ENCODE data around the gene POMT1.

Gene POMT1

GRCh38 chr9:131477816-131478419 lies 24.8 kb upstream of the POMT1 start:
- Histone ChIP-seq H3K9me3 (ENCODE audit: control insufficient read depth in 1 of 2, low read length in 2 of 2) (no peaks in the 10 kb centered on the region), H3K27me3 (ENCODE audit: low read depth, low read length) (no peaks in the 10 kb centered on the region), H3K4me3 (ENCODE audit: low read depth in 1 of 2, low read length in 2 of 2) (no peak overlapping the region), H3K27ac (ENCODE audit: low read length) (no peak overlapping the region), H3K36me3 (ENCODE audit: control insufficient read depth in 1 of 2, insufficient read depth in 2 of 2, low read length in 2 of 2) (peaks cover 70 to 96% of the 10 kb centered on the region in 2 donors), H3K4me1 (ENCODE audit: control insufficient read depth in 1 of 2, insufficient read depth in 2 of 2, low read length in 2 of 2) (no peaks in the 10 kb centered on the region)

- no peak overlapping the region for H3K27ac ChIP-seq (ENCODE audit: low read length)
- H3K4me1 ChIP-seq (ENCODE audit: control insufficient read depth in 1 of 2, insufficient read depth in 2 of 2, low read length in 2 of 2): no peaks in the 10 kb centered on the region
- H3K4me3 ChIP-seq (ENCODE audit: low read depth in 1 of 2, low read length in 2 of 2): no peak overlapping the region
- peaks cover 70 to 96% of the 10 kb centered on the region in 2 donors for H3K36me3 ChIP-seq (ENCODE audit: control insufficient read depth in 1 of 2, insufficient read depth in 2 of 2, low read length in 2 of 2)
- no peaks in the 10 kb centered on the region for H3K27me3 ChIP-seq (ENCODE audit: low read depth, low read length)
- H3K9me3 ChIP-seq (ENCODE audit: control insufficient read depth in 1 of 2, low read length in 2 of 2): no peaks in the 10 kb centered on the region
These were observed 24.3 kb upstream of the POMT1 start for GRCh38 chr9:131478421-131478868.

- Histone ChIP-seq H3K9me3 (ENCODE audit: control insufficient read depth in 1 of 2, low read length in 2 of 2) (no peaks in the 10 kb centered on the region), H3K36me3 (ENCODE audit: control insufficient read depth in 1 of 2, insufficient read depth in 2 of 2, low read length in 2 of 2) (peaks cover 70 to 96% of the 10 kb centered on the region in 2 donors), H3K27me3 (ENCODE audit: low read depth, low read length) (no peaks in the 10 kb centered on the region), H3K27ac (ENCODE audit: low read length) (no peak overlapping the region), H3K4me3 (ENCODE audit: low read depth in 1 of 2, low read length in 2 of 2) (no peak overlapping the region), H3K4me1 (ENCODE audit: control insufficient read depth in 1 of 2, insufficient read depth in 2 of 2, low read length in 2 of 2) (no peaks in the 10 kb centered on the region)
These were observed 23.8 kb upstream of the POMT1 start for GRCh38 chr9:131478911-131479310.

- Histone ChIP-seq H3K27ac (ENCODE audit: low read length) (no peak overlapping the region), H3K9me3 (ENCODE audit: control insufficient read depth in 1 of 2, low read length in 2 of 2) (no peaks in the 10 kb centered on the region), H3K36me3 (ENCODE audit: control insufficient read depth in 1 of 2, insufficient read depth in 2 of 2, low read length in 2 of 2) (peaks cover 71 to 96% of the 10 kb centered on the region in 2 donors), H3K4me1 (ENCODE audit: control insufficient read depth in 1 of 2, insufficient read depth in 2 of 2, low read length in 2 of 2) (no peaks in the 10 kb centered on the region), H3K4me3 (ENCODE audit: low read depth in 1 of 2, low read length in 2 of 2) (no peak overlapping the region), H3K27me3 (ENCODE audit: low read depth, low read length) (no peaks in the 10 kb centered on the region)
These were observed 22.5 kb upstream of the POMT1 start for GRCh38 chr9:131480258-131480657.

- Histone ChIP-seq H3K9me3 (ENCODE audit: control insufficient read depth in 1 of 2, low read length in 2 of 2) (no peaks in the 10 kb centered on the region), H3K27ac (ENCODE audit: low read length) (no peak overlapping the region), H3K27me3 (ENCODE audit: low read depth, low read length) (no peaks in the 10 kb centered on the region), H3K4me3 (ENCODE audit: low read depth in 1 of 2, low read length in 2 of 2) (no peak overlapping the region), H3K4me1 (ENCODE audit: control insufficient read depth in 1 of 2, insufficient read depth in 2 of 2, low read length in 2 of 2) (no peaks in the 10 kb centered on the region), H3K36me3 (ENCODE audit: control insufficient read depth in 1 of 2, insufficient read depth in 2 of 2, low read length in 2 of 2) (peaks cover 84 to 96% of the 10 kb centered on the region in 2 donors)
These were observed 21.0 kb upstream of the POMT1 start for GRCh38 chr9:131481441-131482342.

- H3K4me1 ChIP-seq (ENCODE audit: control insufficient read depth in 1 of 2, insufficient read depth in 2 of 2, low read length in 2 of 2): no peaks in the 10 kb centered on the region
- no peak overlapping the region for H3K27ac ChIP-seq (ENCODE audit: low read length)
- H3K4me3 ChIP-seq (ENCODE audit: low read depth in 1 of 2, low read length in 2 of 2): no peak overlapping the region
- no peaks in the 10 kb centered on the region for H3K27me3 ChIP-seq (ENCODE audit: low read depth, low read length)
- H3K9me3 ChIP-seq (ENCODE audit: control insufficient read depth in 1 of 2, low read length in 2 of 2): no peaks in the 10 kb centered on the region
- H3K36me3 ChIP-seq (ENCODE audit: control insufficient read depth in 1 of 2, insufficient read depth in 2 of 2, low read length in 2 of 2): peaks cover 82 to 96% of the 10 kb centered on the region in 2 donors
These were observed 20.2 kb upstream of the POMT1 start for GRCh38 chr9:131482343-131483006.

- no peaks in the 10 kb centered on the region for H3K9me3 ChIP-seq (ENCODE audit: control insufficient read depth in 1 of 2, low read length in 2 of 2)
- no peaks in the 10 kb centered on the region for H3K27me3 ChIP-seq (ENCODE audit: low read depth, low read length)
- peaks cover 82 to 95% of the 10 kb centered on the region in 2 donors for H3K36me3 ChIP-seq (ENCODE audit: control insufficient read depth in 1 of 2, insufficient read depth in 2 of 2, low read length in 2 of 2)
- H3K4me1 ChIP-seq (ENCODE audit: control insufficient read depth in 1 of 2, insufficient read depth in 2 of 2, low read length in 2 of 2): no peaks in the 10 kb centered on the region
- no peak overlapping the region for H3K4me3 ChIP-seq (ENCODE audit: low read depth in 1 of 2, low read length in 2 of 2)
- H3K27ac ChIP-seq (ENCODE audit: low read length): no peak overlapping the region
These were observed 19.2 kb upstream of the POMT1 start for GRCh38 chr9:131483319-131484050.

GRCh38 chr9:131484051-131484445 lies 18.7 kb upstream of the POMT1 start:
- H3K9me3 ChIP-seq (ENCODE audit: control insufficient read depth in 1 of 2, low read length in 2 of 2): no peaks in the 10 kb centered on the region
- H3K27me3 ChIP-seq (ENCODE audit: low read depth, low read length): no peaks in the 10 kb centered on the region
- H3K27ac ChIP-seq (ENCODE audit: low read length): no peak overlapping the region
- peaks cover 77 to 95% of the 10 kb centered on the region in 2 donors for H3K36me3 ChIP-seq (ENCODE audit: control insufficient read depth in 1 of 2, insufficient read depth in 2 of 2, low read length in 2 of 2)
- no peaks in the 10 kb centered on the region for H3K4me1 ChIP-seq (ENCODE audit: control insufficient read depth in 1 of 2, insufficient read depth in 2 of 2, low read length in 2 of 2)
- H3K4me3 ChIP-seq (ENCODE audit: low read depth in 1 of 2, low read length in 2 of 2): no peak overlapping the region

- H3K4me3 ChIP-seq (ENCODE audit: low read depth in 1 of 2, low read length in 2 of 2): no peak overlapping the region
- H3K27ac ChIP-seq (ENCODE audit: low read length): no peak overlapping the region
- no peaks in the 10 kb centered on the region for H3K4me1 ChIP-seq (ENCODE audit: control insufficient read depth in 1 of 2, insufficient read depth in 2 of 2, low read length in 2 of 2)
These were observed 18.0 kb upstream of the POMT1 start for GRCh38 chr9:131484560-131485185.

GRCh38 chr9:131485206-131485605 lies 17.5 kb upstream of the POMT1 start:
- Histone ChIP-seq H3K36me3 (ENCODE audit: control insufficient read depth in 1 of 2, insufficient read depth in 2 of 2, low read length in 2 of 2) (peaks cover 77 to 94% of the 10 kb centered on the region in 2 donors), H3K9me3 (ENCODE audit: control insufficient read depth in 1 of 2, low read length in 2 of 2) (no peaks in the 10 kb centered on the region), H3K4me1 (ENCODE audit: control insufficient read depth in 1 of 2, insufficient read depth in 2 of 2, low read length in 2 of 2) (no peaks in the 10 kb centered on the region), H3K4me3 (ENCODE audit: low read depth in 1 of 2, low read length in 2 of 2) (no peak overlapping the region), H3K27ac (ENCODE audit: low read length) (no peak overlapping the region), H3K27me3 (ENCODE audit: low read depth, low read length) (no peaks in the 10 kb centered on the region)

More at GRCh38 chr9:131484560-131485185, 18.0 kb upstream of the POMT1 start:
- H3K27me3 ChIP-seq (ENCODE audit: low read depth, low read length): no peaks in the 10 kb centered on the region
- H3K36me3 ChIP-seq (ENCODE audit: control insufficient read depth in 1 of 2, insufficient read depth in 2 of 2, low read length in 2 of 2): peaks cover 76 to 93% of the 10 kb centered on the region in 2 donors
- no peaks in the 10 kb centered on the region for H3K9me3 ChIP-seq (ENCODE audit: control insufficient read depth in 1 of 2, low read length in 2 of 2)

All from muscle layer of duodenum (tissue), 2 donors.